Coronary artery (tissue), 2 donors: ENCODE measurements around the gene LSM14A.

ENCODE experiments used
- DNase-seq: peaks from one replicate; pipeline ENCODE4 v3.0.0-alpha.2; 2017; ENCODE audit warnings: low spot score
- H3K27ac ChIP-seq, 2 donors: fragments of 200-600 bp; sonication (generic); one replicate each; pipeline ENCODE4 v1.5.1; 2016 to 2019
- H3K4me3 ChIP-seq: fragments of 200-600 bp; sonication (generic); 2 replicates; pipeline ENCODE4 v1.5.1; 2016; ENCODE audit warnings: mild to moderate bottlenecking, moderate library complexity
- TF ChIP-seq, protein P1 (sequence below): fragments of 200-600 bp; sonication (generic); IDR thresholded peaks from one replicate; pipeline ENCODE4 v1.5.1; 2019; ENCODE audit warnings: antibody characterized with exemption

The LSM14A gene

DNA sequence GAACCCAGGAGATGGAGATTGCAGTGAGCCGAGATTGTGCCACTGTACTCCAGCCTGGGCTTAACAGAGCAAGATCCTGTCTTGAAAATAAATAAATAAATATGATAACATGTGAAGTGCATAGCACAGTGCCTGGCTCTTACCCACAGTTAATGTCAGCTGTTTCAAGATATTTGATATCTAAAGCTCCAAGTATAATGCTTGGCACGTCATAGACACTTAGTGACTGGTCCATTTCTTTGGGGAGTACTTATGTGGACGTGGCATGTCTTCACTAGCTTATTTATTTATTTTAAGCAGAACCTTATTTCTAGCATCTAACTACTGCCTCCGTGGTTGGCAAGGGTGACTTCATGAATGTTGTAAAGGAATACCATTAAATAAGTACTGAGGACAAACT lies 100.8 kb downstream of the LSM14A start:
- Histone ChIP-seq H3K4me3 (no peak overlapping the region), H3K27ac (peak overlapping the region in 1 of 2 donors; percentile 70)
- DNase-seq = no peak
- TF ChIP-seq, protein P1, sequence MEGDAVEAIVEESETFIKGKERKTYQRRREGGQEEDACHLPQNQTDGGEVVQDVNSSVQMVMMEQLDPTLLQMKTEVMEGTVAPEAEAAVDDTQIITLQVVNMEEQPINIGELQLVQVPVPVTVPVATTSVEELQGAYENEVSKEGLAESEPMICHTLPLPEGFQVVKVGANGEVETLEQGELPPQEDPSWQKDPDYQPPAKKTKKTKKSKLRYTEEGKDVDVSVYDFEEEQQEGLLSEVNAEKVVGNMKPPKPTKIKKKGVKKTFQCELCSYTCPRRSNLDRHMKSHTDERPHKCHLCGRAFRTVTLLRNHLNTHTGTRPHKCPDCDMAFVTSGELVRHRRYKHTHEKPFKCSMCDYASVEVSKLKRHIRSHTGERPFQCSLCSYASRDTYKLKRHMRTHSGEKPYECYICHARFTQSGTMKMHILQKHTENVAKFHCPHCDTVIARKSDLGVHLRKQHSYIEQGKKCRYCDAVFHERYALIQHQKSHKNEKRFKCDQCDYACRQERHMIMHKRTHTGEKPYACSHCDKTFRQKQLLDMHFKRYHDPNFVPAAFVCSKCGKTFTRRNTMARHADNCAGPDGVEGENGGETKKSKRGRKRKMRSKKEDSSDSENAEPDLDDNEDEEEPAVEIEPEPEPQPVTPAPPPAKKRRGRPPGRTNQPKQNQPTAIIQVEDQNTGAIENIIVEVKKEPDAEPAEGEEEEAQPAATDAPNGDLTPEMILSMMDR = no peak

DNA sequence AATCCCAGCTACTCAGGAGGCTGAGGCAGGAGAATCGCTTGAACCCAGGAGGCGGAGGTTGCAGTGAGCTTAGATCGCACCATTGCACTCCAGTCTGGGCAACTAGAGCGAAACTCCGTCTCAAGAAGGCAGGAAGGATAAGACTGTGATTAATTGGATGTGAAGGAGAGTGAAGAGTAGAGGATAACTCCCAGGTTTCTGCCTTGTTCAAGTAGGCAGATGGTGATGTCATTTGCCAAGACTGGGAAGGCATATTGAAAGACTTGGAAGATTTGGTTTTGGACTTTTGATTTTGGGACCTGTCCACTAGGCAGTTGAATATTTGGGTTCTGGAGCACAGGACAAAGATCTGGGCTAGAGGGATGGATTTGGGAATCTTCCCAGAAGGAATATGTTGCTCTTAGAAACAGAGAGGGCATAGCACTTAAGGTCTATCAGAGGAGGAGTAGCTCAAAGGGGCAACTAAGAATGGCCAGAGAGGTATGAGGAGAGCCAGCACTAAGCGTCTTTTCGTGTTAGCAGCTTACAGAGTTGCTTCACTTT lies 102.1 kb downstream of the LSM14A start:
- Histone ChIP-seq H3K4me3 (peak overlapping the region; percentile 16), H3K27ac (peak overlapping the region; percentile 50 to 70)
- DNase-seq = no peak
- TF ChIP-seq, protein P1 = no peak

DNA sequence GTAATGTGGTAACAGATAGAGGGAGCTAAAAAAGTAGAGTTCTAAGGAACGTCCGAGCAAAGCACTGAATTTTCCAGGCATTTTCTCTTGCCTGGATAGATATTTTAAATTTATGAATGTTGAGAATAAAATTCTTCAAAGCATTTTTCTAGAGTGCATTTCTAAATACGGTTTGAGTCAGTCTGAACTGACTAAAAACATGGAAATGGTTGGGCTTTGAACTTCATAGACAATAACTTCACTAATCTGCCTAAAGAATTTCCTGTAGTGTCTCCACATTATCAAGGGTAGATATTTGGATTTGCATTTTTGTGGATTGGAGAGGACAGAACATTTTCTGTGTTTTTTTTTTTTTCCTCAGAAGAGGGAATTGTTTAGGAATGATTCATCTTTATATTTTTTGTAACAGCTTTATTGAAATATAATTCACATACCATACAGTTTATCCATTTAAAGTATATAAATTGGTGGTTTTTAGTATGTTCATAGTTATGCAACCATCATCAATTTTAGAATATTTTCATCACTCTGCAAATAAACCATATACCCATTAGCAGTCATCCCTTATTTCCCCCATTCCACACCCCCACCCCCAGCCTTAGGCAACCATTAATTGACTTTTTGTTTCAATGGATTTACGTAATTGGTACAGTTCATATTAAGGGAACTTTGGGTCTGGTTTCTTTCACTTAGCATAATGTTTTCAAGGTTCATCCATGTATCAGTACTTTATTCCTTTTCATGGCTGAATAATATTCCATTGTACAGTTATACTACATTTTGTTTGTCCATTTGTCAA lies 102.7 kb downstream of the LSM14A start:
- no peak overlapping the region for H3K4me3 ChIP-seq
- DNase-seq = no peak
- TF ChIP-seq, protein P1 = no peak
- H3K27ac ChIP-seq = peak overlapping the region; percentile 50 to 70

DNA sequence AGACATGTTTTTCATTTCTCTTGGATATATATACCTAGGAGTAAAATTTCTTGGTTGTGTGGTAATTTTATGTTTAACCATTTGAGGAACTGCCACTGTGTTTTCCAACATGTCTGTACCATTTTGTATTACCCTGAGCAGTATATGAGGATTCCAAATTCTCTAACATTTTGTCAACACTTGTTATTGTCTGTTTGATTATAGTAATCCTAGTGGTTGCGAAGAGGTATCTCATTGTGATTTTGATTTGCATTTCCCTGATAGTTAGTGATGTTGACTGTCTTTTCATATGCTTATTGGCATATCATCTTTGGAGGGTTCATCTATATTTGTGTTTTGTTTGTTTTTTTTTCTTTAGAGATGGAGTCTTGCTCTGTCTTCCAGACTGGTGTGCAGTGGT lies 103.4 kb downstream of the LSM14A start:
- DNase-seq = no peak
- TF ChIP-seq, protein P1 = no peak
- Histone ChIP-seq H3K4me3 (no peak overlapping the region), H3K27ac (peak overlapping the region in 1 of 2 donors; percentile 30)

DNA sequence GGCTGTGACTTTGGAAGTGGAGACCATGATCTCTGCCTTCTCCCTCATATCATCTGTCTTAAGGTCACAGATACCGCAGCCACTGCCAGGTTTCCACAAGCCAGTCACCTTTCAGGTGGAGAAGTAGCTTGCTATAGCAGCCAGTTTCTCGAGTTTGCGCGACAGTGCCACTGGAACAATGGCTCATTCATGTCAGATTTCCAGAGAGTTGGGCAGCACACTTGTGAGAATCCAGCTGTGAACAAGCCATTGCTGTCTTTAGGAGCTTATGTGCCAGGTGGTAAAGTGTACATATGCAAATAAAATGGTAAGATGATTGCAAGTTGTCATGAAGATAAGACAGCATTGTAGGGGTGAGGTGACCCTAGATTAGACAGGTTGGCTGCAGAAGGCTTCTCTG lies 104.3 kb downstream of the LSM14A start:
- TF ChIP-seq, protein P1 = no peak
- Histone ChIP-seq H3K4me3 (no peak overlapping the region), H3K27ac (peak overlapping the region in 1 of 2 donors; percentile 59)
- no peak for DNase-seq

DNA sequence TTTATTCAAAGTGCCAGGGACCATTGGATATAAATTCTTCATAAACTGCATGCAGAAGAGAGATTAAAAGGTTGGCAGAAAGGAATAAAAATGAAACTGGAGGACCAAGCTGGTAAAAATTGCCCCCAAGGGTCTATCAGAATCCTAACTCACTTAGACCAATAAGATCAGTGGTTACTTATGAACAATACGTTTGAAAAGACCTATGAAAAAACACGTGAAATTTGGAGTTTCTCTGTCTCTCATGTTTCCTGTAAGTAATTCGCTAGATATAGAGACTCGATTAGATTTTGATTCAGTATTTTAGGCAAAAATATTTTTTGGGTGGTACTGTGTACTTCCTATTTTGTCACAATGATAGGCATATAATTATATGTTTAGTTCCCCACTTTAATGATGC lies 104.9 kb downstream of the LSM14A start:
- Histone ChIP-seq H3K27ac (peak overlapping the region in 1 of 2 donors; percentile 59), H3K4me3 (no peak overlapping the region)
- no peak for DNase-seq
- TF ChIP-seq, protein P1 = no peak

DNA sequence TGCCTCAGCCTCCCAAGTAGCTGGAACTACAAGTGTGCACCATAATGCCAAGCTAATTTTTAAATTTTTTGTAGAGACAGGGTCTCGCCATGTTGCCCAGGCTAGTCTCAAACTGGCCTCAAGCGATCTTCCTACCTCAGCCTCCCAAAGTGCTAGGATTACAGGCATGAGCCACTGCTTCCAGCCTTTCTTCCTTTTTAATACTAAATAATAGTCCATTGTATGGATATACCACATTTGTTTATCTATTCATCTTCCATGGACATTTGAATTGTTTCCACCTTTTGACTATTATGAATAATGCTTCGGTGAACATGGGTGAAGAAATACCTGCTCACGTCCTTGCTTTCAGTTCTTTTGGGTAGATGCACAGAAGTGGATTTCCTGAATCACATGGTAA lies 106.5 kb downstream of the LSM14A start:
- DNase-seq = no peak
- Histone ChIP-seq H3K4me3 (no peak overlapping the region), H3K27ac (no peak overlapping the region)
- TF ChIP-seq, protein P1 = no peak
